NCI-H2227 treated with DMSO at 0.1 percent for 48 hours (cell line): ENCODE measurements around the gene MAP3K3.

Experiments used
- DNase-seq: peaks from one replicate; lab custom pipeline; 2025; lab: John Stamatoyannopoulos, UW

MAP3K3 gene

GRCh38 chr17:63622574-63623390, 565 bp downstream of the MAP3K3 start:
- peak; percentile 6 for DNase-seq

- DNase-seq: no peak
Observed at GRCh38 chr17:63623786-63624530, 1.7 kb downstream of the MAP3K3 start.

- DNase-seq: no peak
Observed at GRCh38 chr17:63624531-63624880, 2.3 kb downstream of the MAP3K3 start.

- no peak for DNase-seq
Observed at GRCh38 chr17:63626551-63627180, 4.4 kb downstream of the MAP3K3 start.

GRCh38 chr17:63629627-63630026, 7.4 kb downstream of the MAP3K3 start:
- DNase-seq: no peak

GRCh38 chr17:63631062-63631461, 8.8 kb downstream of the MAP3K3 start:
- no peak for DNase-seq

GRCh38 chr17:63631626-63632025, 9.4 kb downstream of the MAP3K3 start:
- DNase-seq: no peak

GRCh38 chr17:63633742-63634141, 11.5 kb downstream of the MAP3K3 start:
- no peak for DNase-seq

GRCh38 chr17:63634163-63634562, 11.9 kb downstream of the MAP3K3 start:
- no peak for DNase-seq

GRCh38 chr17:63634816-63635215, 12.6 kb downstream of the MAP3K3 start:
- DNase-seq: no peak

- DNase-seq: no peak
Observed at GRCh38 chr17:63635290-63635689, 13.1 kb downstream of the MAP3K3 start.

- DNase-seq: no peak
Observed at GRCh38 chr17:63635787-63636186, 13.6 kb downstream of the MAP3K3 start.

- DNase-seq: no peak
Observed at GRCh38 chr17:63639125-63639524, 16.9 kb downstream of the MAP3K3 start.

- DNase-seq: no peak
Observed at GRCh38 chr17:63640038-63640437, 17.8 kb downstream of the MAP3K3 start.

GRCh38 chr17:63641692-63642448, 19.7 kb downstream of the MAP3K3 start:
- DNase-seq: no peak

- no peak for DNase-seq
Observed at GRCh38 chr17:63644846-63645245, 22.6 kb downstream of the MAP3K3 start.

GRCh38 chr17:63645775-63646487, 23.7 kb downstream of the MAP3K3 start:
- no peak for DNase-seq

- no peak for DNase-seq
Observed at GRCh38 chr17:63646488-63646806, 24.2 kb downstream of the MAP3K3 start.

- DNase-seq: no peak
Observed at GRCh38 chr17:63647065-63647725, 25.0 kb downstream of the MAP3K3 start.

GRCh38 chr17:63647936-63648335, 25.7 kb downstream of the MAP3K3 start:
- DNase-seq: no peak

GRCh38 chr17:63649813-63650212, 27.6 kb downstream of the MAP3K3 start:
- no peak for DNase-seq
